Hepatocyte (in vitro differentiated cells): ENCODE data around the gene CCNB1IP1. TPM values are rescaled to one million over a fixed set of nuclear protein-coding genes. Genes with fewer than 3 reads are reported as not detected.

ENCODE experiments used
- DNase-seq: peaks from one replicate; pipeline ENCODE4 v3.0.0-alpha.2; 2016; ENCODE audit warnings: low spot score
- H2AFZ ChIP-seq: fragments of 200-600 bp; sonication (generic); 2 replicates; pipeline ENCODE4 v1.6.0; 2016; ENCODE audit warnings: antibody characterized with exemption, mild to moderate bottlenecking
- H3K27ac ChIP-seq: fragments of 200-600 bp; sonication (generic); 2 replicates; pipeline ENCODE4 v1.5.1; 2016; ENCODE audit warnings: mild to moderate bottlenecking
- H3K27me3 ChIP-seq: fragments of 200-600 bp; sonication (generic); 2 replicates; pipeline ENCODE4 v1.6.1; 2016
- H3K36me3 ChIP-seq: fragments of 200-600 bp; sonication (generic); replicated peaks from 2 replicates; pipeline ENCODE4 v1.5.1; 2016; ENCODE audit warnings: low read depth; ENCODE audit not compliant: insufficient read depth
- H3K4me1 ChIP-seq: fragments of 200-600 bp; sonication (generic); 2 replicates; pipeline ENCODE4 v1.5.1; 2016; ENCODE audit warnings: mild to moderate bottlenecking, moderate library complexity; ENCODE audit not compliant: insufficient read depth
- H3K4me2 ChIP-seq: fragments of 200-600 bp; sonication (generic); 2 replicates; pipeline ENCODE4 v1.6.0; 2016
- H3K4me3 ChIP-seq: fragments of 200-600 bp; sonication (generic); 2 replicates; pipeline ENCODE4 v1.5.1; 2016; ENCODE audit warnings: mild to moderate bottlenecking
- H3K79me2 ChIP-seq: fragments of 200-600 bp; sonication (generic); 2 replicates; pipeline ENCODE4 v1.6.0; 2017; ENCODE audit warnings: mild to moderate bottlenecking
- H3K9me2 ChIP-seq: fragments of 200-600 bp; sonication (generic); replicated peaks from 2 replicates; pipeline ENCODE4 v1.6.0; 2017; ENCODE audit warnings: mild to moderate bottlenecking; ENCODE audit not compliant: insufficient read depth
- H3K9me3 ChIP-seq: fragments of 200-600 bp; sonication (generic); 2 replicates; pipeline ENCODE4 v1.5.1; 2016; ENCODE audit warnings: low read depth, mild to moderate bottlenecking
- H4K20me1 ChIP-seq: fragments of 200-600 bp; sonication (generic); 2 replicates; pipeline ENCODE4 v1.6.0; 2016; ENCODE audit warnings: mild to moderate bottlenecking; ENCODE audit not compliant: insufficient read depth, poor library complexity, severe bottlenecking
- CTCF ChIP-seq: fragments of 200-600 bp; sonication (generic); IDR thresholded peaks from 2 replicates; pipeline ENCODE4 v1.5.1; 2016; ENCODE audit warnings: antibody characterized with exemption, mild to moderate bottlenecking; ENCODE audit not compliant: poor library complexity
- EZH2 ChIP-seq: fragments of 200-600 bp; sonication (generic); IDR thresholded peaks from 2 replicates; pipeline ENCODE4 v1.6.1; 2016; ENCODE audit warnings: antibody characterized with exemption, mild to moderate bottlenecking, borderline replicate concordance
- EZH2phosphoT487 ChIP-seq: fragments of 200-600 bp; sonication (generic); IDR thresholded peaks from one replicate; pipeline ENCODE4 v1.6.1; 2018; ENCODE audit warnings: antibody characterized with exemption, mild to moderate bottlenecking, low read depth, moderate library complexity; ENCODE audit not compliant: unreplicated experiment, severe bottlenecking
- WGBS: methylation state at CpG from one replicate; pipeline ENCODE4 v1.1.6; 2016; ENCODE audit warnings: low lambda C conversion rate; ENCODE audit errors: missing lambda C conversion rate; 5-methylcytosine and 5-hydroxymethylcytosine counted together
- polyA plus RNA-seq: library from polyadenylated mRNA; unstranded; fragments of >200 nt; fragmentation: Nextera tagmentation; extraction: Ambion mirVana; gene quantifications from 2 replicates; pipeline ENCODE4 v1.2.1, GENCODE V29; 2016
- total RNA-seq: library from RNA; depleted of rRNA; stranded (reverse); fragments of >200 nt; gene quantifications from 2 replicates; pipeline ENCODE4 v1.2.3, GENCODE V29; 2014

Gene CCNB1IP1
- total and polyA plus RNA-seq, 2 experiments from 2014 or later, result 21.3 to 84.8 TPM

GRCh38 chr14:20350860-20351259, 17.8 kb upstream of the CCNB1IP1 start:
- DNase-seq, result no peak
- Histone ChIP-seq H2AFZ (no peak overlapping the region), H3K4me1 (no peaks in the 10 kb centered on the region), H3K27ac (no peak overlapping the region), H3K27me3 (no peaks in the 10 kb centered on the region), H3K79me2 (no peaks in the 10 kb centered on the region), H3K4me2 (no peak overlapping the region), H3K9me3 (no peaks in the 10 kb centered on the region), H3K9me2 (no peaks in the 10 kb centered on the region), H4K20me1 (no peaks in the 10 kb centered on the region), H3K4me3 (no peak overlapping the region), H3K36me3 (no peaks in the 10 kb centered on the region)
- TF ChIP-seq EZH2phosphoT487 (no peak), EZH2 (no peak), CTCF (no peak)

GRCh38 chr14:20350282-20350681, 17.2 kb upstream of the CCNB1IP1 start:
- H3K4me1 ChIP-seq, result no peaks in the 10 kb centered on the region
- DNase-seq, result no peak
- H3K9me3 ChIP-seq, result no peaks in the 10 kb centered on the region
- H3K79me2 ChIP-seq, result no peaks in the 10 kb centered on the region
- H3K4me2 ChIP-seq, result no peak overlapping the region
- no peak overlapping the region for H3K27ac ChIP-seq
- H3K36me3 ChIP-seq, result no peaks in the 10 kb centered on the region
- H3K4me3 ChIP-seq, result no peak overlapping the region
- H4K20me1 ChIP-seq, result no peaks in the 10 kb centered on the region
- WGBS, result 93% methylated on average over 2 of the region's 2 CpGs
- no peak overlapping the region for H2AFZ ChIP-seq
- no peaks in the 10 kb centered on the region for H3K9me2 ChIP-seq
- TF ChIP-seq EZH2phosphoT487 (no peak), CTCF (no peak), EZH2 (no peak)
- no peaks in the 10 kb centered on the region for H3K27me3 ChIP-seq

GRCh38 chr14:20347747-20348146, 14.7 kb upstream of the CCNB1IP1 start:
- H2AFZ ChIP-seq, result no peak overlapping the region
- H3K27me3 ChIP-seq, result no peaks in the 10 kb centered on the region
- no peak overlapping the region for H3K4me2 ChIP-seq
- H4K20me1 ChIP-seq, result no peaks in the 10 kb centered on the region
- TF ChIP-seq EZH2phosphoT487 (no peak), CTCF (no peak), EZH2 (no peak)
- H3K9me3 ChIP-seq, result no peaks in the 10 kb centered on the region
- WGBS, result 99% methylated on average over 3 of the region's 3 CpGs
- H3K27ac ChIP-seq, result no peak overlapping the region
- H3K9me2 ChIP-seq, result no peaks in the 10 kb centered on the region
- no peaks in the 10 kb centered on the region for H3K36me3 ChIP-seq
- no peaks in the 10 kb centered on the region for H3K4me1 ChIP-seq
- H3K79me2 ChIP-seq, result peaks cover 6% of the 10 kb centered on the region
- H3K4me3 ChIP-seq, result no peak overlapping the region
- no peak for DNase-seq

- H4K20me1 ChIP-seq, result no peaks in the 10 kb centered on the region
- H3K4me3 ChIP-seq, result no peak overlapping the region
- no peaks in the 10 kb centered on the region for H3K9me2 ChIP-seq
- H3K27ac ChIP-seq, result no peak overlapping the region
- no peaks in the 10 kb centered on the region for H3K4me1 ChIP-seq
- H3K9me3 ChIP-seq, result no peaks in the 10 kb centered on the region
- no peaks in the 10 kb centered on the region for H3K27me3 ChIP-seq
- TF ChIP-seq EZH2phosphoT487 (no peak), EZH2 (no peak)
- 88% methylated on average over 1 of the region's 1 CpG for WGBS
- no peak overlapping the region for H2AFZ ChIP-seq
- DNase-seq, result no peak
- no peak overlapping the region for H3K4me2 ChIP-seq
- peaks cover 6% of the 10 kb centered on the region for H3K79me2 ChIP-seq
- no peaks in the 10 kb centered on the region for H3K36me3 ChIP-seq
Observed at GRCh38 chr14:20346713-20347112, 13.6 kb upstream of the CCNB1IP1 start.
